ENCODE data around the gene ANKRD55. TPM values are rescaled to one million over a fixed set of nuclear protein-coding genes. Genes with fewer than 3 reads are reported as not detected.
A peak's percentile ranks its signal among the peaks of the same experiment; 100 is the strongest.
"Not testable (repeated sequence)": the region's sequence is repeated elsewhere in the genome, so short reads cannot be mapped to it uniquely, and the experiment has no call there.

The ANKRD55 gene
- total RNA-seq, 2 experiments from 2014 or later: 0.37 to 0.52 TPM

DNA sequence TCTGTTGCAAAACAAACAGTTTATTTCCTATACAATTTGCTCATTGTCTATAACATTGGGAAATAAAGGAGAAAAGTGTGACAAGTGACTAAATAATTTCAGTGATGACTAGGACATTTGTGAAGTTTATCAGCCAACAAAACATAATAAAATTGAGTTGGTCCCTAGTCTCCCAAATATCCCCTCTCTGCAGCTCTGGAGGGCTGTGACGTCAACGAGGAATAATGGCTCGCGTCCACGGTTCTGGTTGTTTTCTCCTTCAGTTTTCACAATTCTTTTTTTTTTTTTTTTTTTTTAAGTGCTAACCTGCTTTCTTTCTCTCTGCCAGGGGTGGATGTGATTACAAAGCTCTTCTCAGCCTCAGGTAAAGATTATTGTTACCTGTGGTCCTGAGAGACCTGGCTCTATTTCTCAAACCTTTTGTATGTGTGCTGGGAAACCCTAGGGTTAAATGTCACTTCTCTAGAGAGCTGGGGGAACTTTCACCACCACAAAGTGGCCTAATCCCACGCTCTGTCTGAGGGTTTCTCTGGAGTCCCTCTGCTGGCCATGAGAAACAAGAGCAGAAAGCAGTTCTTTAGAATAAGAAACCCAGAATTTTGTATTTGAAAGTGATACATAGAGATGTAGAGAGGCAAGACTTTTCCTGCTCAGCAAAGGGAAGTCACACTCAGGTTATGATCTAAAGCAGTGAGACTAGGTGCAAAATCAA is 36.2 kb upstream of the ANKRD55 start:
- POLR2A ChIA-PET: no interaction called here

GRCh38 chr5:56268707-56269106 is 35.6 kb upstream of the ANKRD55 start:
- H3K4me3 Mint-ChIP-seq; H3K27me3 Mint-ChIP-seq (ENCODE audit: low read depth); POLR2A ChIA-PET; ATAC-seq; H3K27ac Mint-ChIP-seq; H3K36me3 Mint-ChIP-seq (ENCODE audit: low read depth); DNase-seq; H3K9me3 Mint-ChIP-seq (ENCODE audit: insufficient read depth): not testable (repeated sequence)
- peaks cover 15% of the 10 kb centered on the region for H3K4me1 Mint-ChIP-seq (ENCODE audit: low read depth)
- CTCF ChIA-PET: interaction anchor here (0.6 to 6.2 kb wide), 8 partner anchors 17 to 587 kb away, joined by 3 to 112 read pairs (median 5); no protein-coding TSS in a partner anchor

More for the DNA sequence above, 36.2 kb upstream of the ANKRD55 start:
- no peak overlapping the region for H3K4me3 Mint-ChIP-seq
- no peaks in the 10 kb centered on the region for H3K9me3 Mint-ChIP-seq (ENCODE audit: insufficient read depth)
- CTCF ChIA-PET: interaction anchor here (0.6 to 6.2 kb wide), 18 partner anchors 10 to 605 kb away, joined by 3 to 112 read pairs (median 4); no protein-coding TSS in a partner anchor
- peak; percentile 28 for DNase-seq
- H3K36me3 Mint-ChIP-seq (ENCODE audit: low read depth): no peaks in the 10 kb centered on the region
- H3K27ac Mint-ChIP-seq: no peak overlapping the region
- ATAC-seq: no peak
- peaks cover 15% of the 10 kb centered on the region for H3K4me1 Mint-ChIP-seq (ENCODE audit: low read depth)
- peaks cover 2% of the 10 kb centered on the region for H3K27me3 Mint-ChIP-seq (ENCODE audit: low read depth)

DNA sequence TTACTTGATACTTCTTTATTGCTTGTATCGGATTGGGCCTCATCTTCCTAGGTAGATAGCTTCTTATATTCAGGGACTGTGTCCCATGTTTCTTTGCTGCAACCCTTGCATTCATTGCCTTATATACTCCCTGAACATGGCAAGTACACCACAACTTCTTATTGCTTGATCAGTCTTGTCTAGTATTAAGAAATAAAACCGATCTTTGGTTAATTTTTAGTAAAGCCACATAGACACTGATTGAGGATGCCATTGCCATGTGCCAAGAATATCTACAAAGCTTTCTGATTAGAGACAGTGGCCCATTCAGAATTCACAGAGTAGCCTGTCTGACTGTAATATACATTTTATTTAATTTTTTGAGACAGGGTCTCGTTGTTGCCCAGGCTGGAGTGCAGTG is 34.7 kb upstream of the ANKRD55 start:
- ChIA-PET POLR2A (no interaction called here), CTCF (interaction anchor here (1.3 to 6.2 kb wide), 2 partner anchors 333 to 570 kb away, joined by 4 to 112 read pairs; no protein-coding TSS in a partner anchor)
- no peaks in the 10 kb centered on the region for H3K36me3 Mint-ChIP-seq (ENCODE audit: low read depth)
- H3K27me3 Mint-ChIP-seq (ENCODE audit: low read depth): peaks cover 9% of the 10 kb centered on the region
- ATAC-seq (no peak), DNase-seq (no peak)
- H3K27ac Mint-ChIP-seq: no peak overlapping the region
- no peaks in the 10 kb centered on the region for H3K9me3 Mint-ChIP-seq (ENCODE audit: insufficient read depth)
- no peak overlapping the region for H3K4me3 Mint-ChIP-seq
- peaks cover 15% of the 10 kb centered on the region for H3K4me1 Mint-ChIP-seq (ENCODE audit: low read depth)

GRCh38 chr5:56264417-56265025 is 31.4 kb upstream of the ANKRD55 start:
- Mint-ChIP-seq H3K9me3 (ENCODE audit: insufficient read depth) (no peaks in the 10 kb centered on the region), H3K36me3 (ENCODE audit: low read depth) (no peaks in the 10 kb centered on the region), H3K4me1 (ENCODE audit: low read depth) (peaks cover 2% of the 10 kb centered on the region), H3K4me3 (no peak overlapping the region), H3K27me3 (ENCODE audit: low read depth) (peaks cover 9% of the 10 kb centered on the region), H3K27ac (no peak overlapping the region)
- ChIA-PET POLR2A (no interaction called here), CTCF (interaction anchor here (0.6 to 3.0 kb wide), 10 partner anchors 12 to 616 kb away, joined by 3 to 13 read pairs (median 4); no protein-coding TSS in a partner anchor)
- ATAC-seq (no peak), DNase-seq (peak; percentile 34)

GRCh38 chr5:56262279-56262678 is 29.1 kb upstream of the ANKRD55 start:
- Mint-ChIP-seq H3K27ac (no peak overlapping the region), H3K9me3 (ENCODE audit: insufficient read depth) (no peaks in the 10 kb centered on the region), H3K36me3 (ENCODE audit: low read depth) (no peaks in the 10 kb centered on the region), H3K4me3 (no peak overlapping the region), H3K4me1 (ENCODE audit: low read depth) (no peaks in the 10 kb centered on the region), H3K27me3 (ENCODE audit: low read depth) (peaks cover 10% of the 10 kb centered on the region)
- ChIA-PET CTCF (no interaction called here), POLR2A (no interaction called here)
- ATAC-seq (no peak), DNase-seq (no peak)

GRCh38 chr5:56259002-56259511 is 25.9 kb upstream of the ANKRD55 start:
- Mint-ChIP-seq H3K4me3 (no peak overlapping the region), H3K4me1 (ENCODE audit: low read depth) (no peaks in the 10 kb centered on the region), H3K27ac (no peak overlapping the region), H3K36me3 (ENCODE audit: low read depth) (no peaks in the 10 kb centered on the region), H3K27me3 (ENCODE audit: low read depth) (peaks cover 17% of the 10 kb centered on the region), H3K9me3 (ENCODE audit: insufficient read depth) (no peaks in the 10 kb centered on the region)
- ChIA-PET CTCF (no interaction called here), POLR2A (no interaction called here)
- DNase-seq: no peak
- ATAC-seq: no peak

DNA sequence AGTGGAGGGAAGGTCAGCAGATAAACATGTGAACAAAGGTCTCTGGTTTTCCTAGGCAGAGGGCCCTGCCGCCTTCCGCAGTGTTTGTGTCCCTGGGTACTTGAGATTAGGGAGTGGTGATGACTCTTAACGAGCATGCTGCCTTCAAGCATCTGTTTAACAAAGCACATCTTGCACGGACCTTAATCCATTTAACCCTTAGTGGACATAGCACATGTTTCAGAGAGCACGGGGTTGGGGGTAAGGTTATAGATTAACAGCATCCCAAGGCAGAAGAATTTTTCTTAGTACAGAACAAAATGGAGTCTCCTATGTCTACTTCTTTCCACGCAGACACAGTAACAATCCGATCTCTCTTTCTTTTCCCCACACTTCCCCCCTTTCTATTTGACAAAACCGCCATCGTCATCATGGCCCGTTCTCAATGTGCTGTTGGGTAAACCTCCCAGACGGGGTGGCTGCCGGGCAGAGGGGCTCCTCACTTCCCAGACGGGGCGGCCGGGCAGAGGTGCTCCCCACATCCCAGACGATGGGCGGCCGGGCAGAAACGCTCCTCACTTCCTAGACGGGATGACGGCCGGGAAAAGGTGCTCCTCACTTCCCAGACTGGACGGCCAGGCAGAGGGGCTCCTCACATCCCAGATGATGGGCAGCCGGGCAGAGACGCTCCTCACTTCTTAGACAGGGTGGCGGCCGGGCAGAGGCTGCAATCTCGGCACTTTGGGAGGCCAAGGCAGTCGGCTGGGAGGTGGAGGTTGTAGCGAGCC is 24.8 kb upstream of the ANKRD55 start:
- H3K27ac Mint-ChIP-seq; CTCF ChIA-PET; H3K36me3 Mint-ChIP-seq (ENCODE audit: low read depth); H3K4me3 Mint-ChIP-seq; DNase-seq; H3K9me3 Mint-ChIP-seq (ENCODE audit: insufficient read depth); H3K4me1 Mint-ChIP-seq (ENCODE audit: low read depth); POLR2A ChIA-PET; ATAC-seq: not testable (repeated sequence)
- peaks cover 10% of the 10 kb centered on the region for H3K27me3 Mint-ChIP-seq (ENCODE audit: low read depth)

DNA sequence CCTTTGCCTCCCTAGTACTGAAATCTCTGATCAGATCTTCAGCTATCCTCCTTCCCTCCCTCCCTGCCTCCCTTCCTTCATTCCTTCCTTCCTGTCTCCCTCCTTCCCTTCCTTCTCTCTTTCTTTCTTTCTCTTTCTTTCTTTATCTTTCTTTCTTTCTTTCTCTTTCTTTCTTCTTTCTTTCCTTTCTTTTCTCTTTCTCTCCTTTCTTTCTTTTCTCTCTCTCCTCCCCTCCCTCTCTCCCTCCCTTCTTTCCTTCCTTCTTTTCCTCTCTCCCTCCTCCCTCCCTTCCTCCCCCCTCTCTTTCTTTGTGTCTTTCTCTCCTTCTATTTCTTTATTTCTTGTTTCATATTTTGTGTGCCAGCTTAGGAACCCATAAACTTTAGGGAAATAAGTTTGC is 23.9 kb upstream of the ANKRD55 start:
- Mint-ChIP-seq H3K9me3 (ENCODE audit: insufficient read depth) (no peaks in the 10 kb centered on the region), H3K27me3 (ENCODE audit: low read depth) (peaks cover 10% of the 10 kb centered on the region), H3K4me3 (no peak overlapping the region), H3K27ac (no peak overlapping the region), H3K4me1 (ENCODE audit: low read depth) (no peaks in the 10 kb centered on the region), H3K36me3 (ENCODE audit: low read depth) (no peaks in the 10 kb centered on the region)
- ChIA-PET CTCF (interaction anchor here (0.6 kb wide), 1 partner anchor 16 kb away, joined by 3 read pairs; no protein-coding TSS in a partner anchor), POLR2A (no interaction called here)
- DNase-seq: no peak
- no peak for ATAC-seq

DNA sequence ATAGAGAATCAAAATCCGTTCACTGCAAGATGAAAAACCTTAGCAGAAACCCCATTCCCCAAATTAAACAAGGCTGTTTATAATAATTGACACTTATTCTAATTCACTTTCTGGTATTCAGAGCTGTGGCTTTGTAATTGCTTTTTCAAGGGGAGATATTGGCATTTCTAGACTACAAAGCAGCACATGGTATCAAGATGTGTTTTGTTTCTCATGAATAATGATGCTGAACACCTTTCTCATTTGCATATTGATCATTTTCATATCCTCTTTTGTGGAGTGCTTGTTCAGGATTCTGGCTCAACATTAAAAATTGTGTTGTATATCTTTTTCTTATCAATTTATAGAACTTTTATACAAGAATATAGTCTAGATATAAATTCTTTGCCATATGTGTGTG is 22.4 kb upstream of the ANKRD55 start:
- H3K4me3 Mint-ChIP-seq: no peak overlapping the region
- H3K27me3 Mint-ChIP-seq (ENCODE audit: low read depth): peaks cover 10% of the 10 kb centered on the region
- POLR2A ChIA-PET: no interaction called here
- no peak for DNase-seq
- CTCF ChIA-PET: no interaction called here
- H3K9me3 Mint-ChIP-seq (ENCODE audit: insufficient read depth): no peaks in the 10 kb centered on the region
- H3K36me3 Mint-ChIP-seq (ENCODE audit: low read depth): no peaks in the 10 kb centered on the region
- no peak for ATAC-seq
- H3K27ac Mint-ChIP-seq: no peak overlapping the region
- no peaks in the 10 kb centered on the region for H3K4me1 Mint-ChIP-seq (ENCODE audit: low read depth)

DNA sequence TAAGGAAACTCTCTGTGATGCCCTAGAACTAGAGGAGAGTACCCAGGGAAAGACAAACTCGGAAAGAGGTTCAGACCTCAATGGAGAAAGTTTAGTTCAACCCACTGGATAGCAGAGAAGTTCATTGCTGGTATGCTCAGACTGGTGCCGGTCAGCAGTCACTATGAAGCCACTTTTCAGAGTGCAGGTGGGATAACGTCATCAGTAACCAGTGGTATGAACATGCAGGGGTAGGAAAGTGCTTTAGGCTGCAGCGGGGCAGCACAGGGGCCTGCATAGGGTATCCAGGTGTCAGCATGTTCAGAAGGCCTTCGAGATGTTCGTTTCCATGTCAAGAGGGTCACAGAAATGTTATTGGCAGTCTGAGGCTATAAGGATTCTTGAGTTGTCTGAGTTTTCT is 20.8 kb upstream of the ANKRD55 start:
- Mint-ChIP-seq H3K9me3 (ENCODE audit: insufficient read depth) (no peaks in the 10 kb centered on the region), H3K27me3 (ENCODE audit: low read depth) (peaks cover 10% of the 10 kb centered on the region), H3K4me3 (no peak overlapping the region), H3K4me1 (ENCODE audit: low read depth) (no peaks in the 10 kb centered on the region), H3K36me3 (ENCODE audit: low read depth) (no peaks in the 10 kb centered on the region), H3K27ac (no peak overlapping the region)
- ATAC-seq: no peak
- DNase-seq: no peak
- CTCF ChIA-PET: interaction anchor here (1.8 kb wide), 1 partner anchor 11 kb away, joined by 5 read pairs; no protein-coding TSS in a partner anchor
- POLR2A ChIA-PET: no interaction called here

- H3K27me3 Mint-ChIP-seq (ENCODE audit: low read depth): peaks cover 10% of the 10 kb centered on the region
Measured at GRCh38 chr5:56253126-56253525, 20.0 kb upstream of the ANKRD55 start.

More at GRCh38 chr5:56253126-56253525, 20.0 kb upstream of the ANKRD55 start:
- Mint-ChIP-seq H3K36me3 (ENCODE audit: low read depth) (no peaks in the 10 kb centered on the region), H3K9me3 (ENCODE audit: insufficient read depth) (no peaks in the 10 kb centered on the region), H3K27ac (no peak overlapping the region), H3K4me1 (ENCODE audit: low read depth) (no peaks in the 10 kb centered on the region), H3K4me3 (no peak overlapping the region)
- DNase-seq: no peak
- CTCF ChIA-PET: interaction anchor here (1.8 kb wide), 1 partner anchor 11 kb away, joined by 5 read pairs; no protein-coding TSS in a partner anchor
- POLR2A ChIA-PET: no interaction called here
- no peak for ATAC-seq

Data from activated CD8-positive, alpha-beta T cell treated with anti-CD3 and anti-CD28 coated beads, Interleukin-2, amount 10 ng/mL, durations not matched to agents 7 days and 5 days (primary cell).